Brain microvascular endothelial cell (primary cell): ENCODE measurements around the gene PHTF2.

Experiments
- DNase-seq: peaks from one replicate; pipeline ENCODE4 v3.0.0-alpha.2; 2020
- H3K27ac ChIP-seq: fragments of 250-450 bp; sonication (Bioruptor Pico); 2 replicates; pipeline ENCODE4 v1.5.1; 2020; ENCODE audit warnings: mild to moderate bottlenecking, moderate library complexity
- H3K27me3 ChIP-seq: fragments of 250-450 bp; sonication (Bioruptor Pico); replicated peaks from 2 replicates; pipeline ENCODE4 v1.5.1; 2020; ENCODE audit warnings: mild to moderate bottlenecking
- H3K36me3 ChIP-seq: fragments of 250-450 bp; sonication (Bioruptor Pico); replicated peaks from 2 replicates; pipeline ENCODE4 v1.5.1; 2020; ENCODE audit warnings: mild to moderate bottlenecking
- H3K4me3 ChIP-seq: 2 replicates; pipeline ENCODE4 v1.5.1; 2011; ENCODE audit warnings: low read depth, mild to moderate bottlenecking, control low read depth, low read length, moderate library complexity
- in situ Hi-C: cut with HindIII; loops from 2 replicates; pipeline ENCODE4 v1.10.0; 2017; ENCODE audit warnings: low sequenced_read_pairs, low pct_ligation_motif_present
- TF ChIP-seq, protein P1 (sequence below): IDR thresholded peaks from 2 replicates; pipeline ENCODE4 v1.5.1; 2011; ENCODE audit warnings: low read depth, mild to moderate bottlenecking, moderate library complexity, low read length, control low read depth, inconsistent platforms; ENCODE audit errors: missing control alignments

The PHTF2 gene

DNA sequence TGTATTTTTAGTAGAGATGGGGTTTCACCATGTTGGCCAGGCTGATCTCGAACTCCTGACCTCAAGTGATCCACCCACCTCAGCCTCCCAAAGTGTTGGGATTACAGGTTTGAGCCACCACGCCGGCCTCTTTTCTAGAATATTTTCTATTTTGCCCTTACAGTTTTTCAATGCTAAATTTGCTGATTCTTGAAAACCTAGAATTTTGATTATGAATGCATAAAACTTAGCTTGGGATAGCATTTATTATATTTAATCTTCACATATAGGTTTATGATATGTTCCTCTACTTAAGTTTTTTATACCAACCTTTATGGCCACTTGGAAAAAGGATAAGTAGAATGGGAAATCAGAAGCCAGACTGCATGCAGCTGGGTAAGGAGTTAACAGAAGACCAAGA is 2.5 kb upstream of the PHTF2 start:
- Histone ChIP-seq H3K4me3 (no peak overlapping the region), H3K27ac (no peak overlapping the region), H3K27me3 (no peaks in the 10 kb centered on the region), H3K36me3 (no peaks in the 10 kb centered on the region)
- DNase-seq, result no peak
- TF ChIP-seq, protein P1, sequence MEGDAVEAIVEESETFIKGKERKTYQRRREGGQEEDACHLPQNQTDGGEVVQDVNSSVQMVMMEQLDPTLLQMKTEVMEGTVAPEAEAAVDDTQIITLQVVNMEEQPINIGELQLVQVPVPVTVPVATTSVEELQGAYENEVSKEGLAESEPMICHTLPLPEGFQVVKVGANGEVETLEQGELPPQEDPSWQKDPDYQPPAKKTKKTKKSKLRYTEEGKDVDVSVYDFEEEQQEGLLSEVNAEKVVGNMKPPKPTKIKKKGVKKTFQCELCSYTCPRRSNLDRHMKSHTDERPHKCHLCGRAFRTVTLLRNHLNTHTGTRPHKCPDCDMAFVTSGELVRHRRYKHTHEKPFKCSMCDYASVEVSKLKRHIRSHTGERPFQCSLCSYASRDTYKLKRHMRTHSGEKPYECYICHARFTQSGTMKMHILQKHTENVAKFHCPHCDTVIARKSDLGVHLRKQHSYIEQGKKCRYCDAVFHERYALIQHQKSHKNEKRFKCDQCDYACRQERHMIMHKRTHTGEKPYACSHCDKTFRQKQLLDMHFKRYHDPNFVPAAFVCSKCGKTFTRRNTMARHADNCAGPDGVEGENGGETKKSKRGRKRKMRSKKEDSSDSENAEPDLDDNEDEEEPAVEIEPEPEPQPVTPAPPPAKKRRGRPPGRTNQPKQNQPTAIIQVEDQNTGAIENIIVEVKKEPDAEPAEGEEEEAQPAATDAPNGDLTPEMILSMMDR, result no peak
- in situ Hi-C loops, result no loop called here

- TF ChIP-seq, protein P1, result no peak
- no peak for DNase-seq
- in situ Hi-C loops, result no loop called here
- Histone ChIP-seq H3K27me3 (no peaks in the 10 kb centered on the region), H3K27ac (no peak overlapping the region), H3K36me3 (no peaks in the 10 kb centered on the region), H3K4me3 (peak overlapping the region; percentile 97)
Observed at GRCh38 chr7:77796960-77797359, 1.6 kb upstream of the PHTF2 start.

DNA sequence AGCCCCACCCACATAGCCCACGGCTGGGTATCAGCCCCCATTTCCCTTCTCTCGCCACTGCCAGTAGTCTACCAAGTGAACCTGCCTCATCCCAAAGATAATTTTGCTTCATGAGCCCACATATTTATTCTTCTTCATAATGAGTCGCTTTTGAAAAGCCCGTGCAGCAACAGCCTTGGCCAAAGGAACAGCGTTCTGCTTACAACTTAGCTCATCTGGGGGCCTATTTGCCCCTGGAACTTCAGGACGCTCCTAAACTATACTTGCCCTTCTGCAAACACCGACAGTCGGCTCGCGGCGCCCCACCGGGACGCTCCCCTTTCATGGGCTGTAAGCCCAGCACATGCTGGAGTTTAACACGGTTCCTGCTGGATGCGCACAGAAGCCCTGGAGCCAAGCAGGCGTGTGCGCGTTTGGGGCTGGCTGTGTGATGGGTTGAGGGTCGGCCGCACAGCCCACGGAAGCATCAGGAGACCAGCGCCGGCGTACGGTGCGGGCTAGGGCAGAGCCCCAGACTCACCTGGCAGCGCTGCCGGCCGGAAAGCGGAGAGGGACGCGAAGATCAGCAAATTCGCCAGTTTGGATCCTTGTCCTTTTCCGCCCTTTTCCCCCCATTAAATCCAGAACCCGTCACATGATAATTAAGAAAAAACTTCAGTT is 709 bp upstream of the PHTF2 start:
- no peaks in the 10 kb centered on the region for H3K27me3 ChIP-seq
- DNase-seq, result peak; percentile 7
- H3K36me3 ChIP-seq, result no peaks in the 10 kb centered on the region
- H3K4me3 ChIP-seq, result peak overlapping the region; percentile 97
- in situ Hi-C loops, result no loop called here
- TF ChIP-seq, protein P1, result no peak
- peak overlapping the region; percentile 71 for H3K27ac ChIP-seq

- peak; percentile 4 for DNase-seq
- H3K36me3 ChIP-seq, result no peaks in the 10 kb centered on the region
- in situ Hi-C loops, result no loop called here
- peak overlapping the region; percentile 35 for H3K27ac ChIP-seq
- TF ChIP-seq, protein P1, result no peak
- H3K4me3 ChIP-seq, result peak overlapping the region; percentile 97
- H3K27me3 ChIP-seq, result no peaks in the 10 kb centered on the region
Observed at GRCh38 chr7:77799078-77799964, 748 bp downstream of the PHTF2 start.

DNA sequence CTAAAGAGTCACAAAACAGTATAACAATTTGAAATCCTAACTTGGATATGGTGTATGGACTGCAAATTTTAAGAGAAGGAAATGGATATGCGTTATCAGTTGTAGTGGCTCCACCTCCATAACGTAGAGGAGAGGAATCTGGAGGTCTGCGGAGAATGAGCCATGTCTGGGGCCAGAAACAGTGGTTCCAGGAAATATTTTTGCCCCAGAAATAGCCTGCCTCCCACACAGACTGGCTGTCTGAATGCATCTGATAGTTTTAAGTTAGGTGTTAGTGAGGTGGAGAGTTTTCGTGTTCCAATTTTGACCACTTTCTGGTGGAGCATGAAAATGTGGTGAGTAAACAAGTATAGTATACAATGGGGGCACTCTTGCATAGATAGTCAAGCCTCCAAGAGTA is 1.6 kb downstream of the PHTF2 start:
- TF ChIP-seq, protein P1, result no peak
- in situ Hi-C loops, result no loop called here
- H3K27ac ChIP-seq, result no peak overlapping the region

More for the DNA sequence above, 1.6 kb downstream of the PHTF2 start:
- DNase-seq, result peak; percentile 58
- Histone ChIP-seq H3K27me3 (no peaks in the 10 kb centered on the region), H3K4me3 (peak overlapping the region; percentile 24), H3K36me3 (no peaks in the 10 kb centered on the region)
